ENCODE results near the gene NUDT4.
"Not testable (repeated sequence)": the region's sequence is repeated elsewhere in the genome, so short reads cannot be mapped to it uniquely, and the experiment has no call there.

The NUDT4 gene

GRCh38 chr12:93427779-93428564 is 50.2 kb downstream of the NUDT4 start:
- no peak for DNase-seq (ENCODE audit: low read depth, low spot score)

GRCh38 chr12:93429448-93429847 is 51.7 kb downstream of the NUDT4 start:
- no peak for DNase-seq (ENCODE audit: low read depth, low spot score)

GRCh38 chr12:93429852-93430251 is 52.1 kb downstream of the NUDT4 start:
- no peak for DNase-seq (ENCODE audit: low read depth, low spot score)

GRCh38 chr12:93430280-93430679 is 52.6 kb downstream of the NUDT4 start:
- DNase-seq (ENCODE audit: low read depth, low spot score) = no peak

- DNase-seq (ENCODE audit: low read depth, low spot score) = not testable (repeated sequence)
These were observed 54.3 kb downstream of the NUDT4 start for GRCh38 chr12:93432031-93432430.

GRCh38 chr12:93434256-93434865 is 56.6 kb downstream of the NUDT4 start:
- DNase-seq (ENCODE audit: low read depth, low spot score) = no peak

GRCh38 chr12:93438266-93439050 is 60.7 kb downstream of the NUDT4 start:
- DNase-seq (ENCODE audit: low read depth, low spot score) = no peak

GRCh38 chr12:93440043-93440835 is 62.5 kb downstream of the NUDT4 start:
- DNase-seq (ENCODE audit: low read depth, low spot score) = no peak

GRCh38 chr12:93441081-93441616 is 63.4 kb downstream of the NUDT4 start:
- DNase-seq (ENCODE audit: low read depth, low spot score) = no peak

GRCh38 chr12:93441617-93442410 is 64.1 kb downstream of the NUDT4 start, which contains the start of gene UBE2N:
Gene UBE2N (minus strand): TSS chr12:93441947. CDS start chr12:93441884, 63 bp downstream.
- DNase-seq (ENCODE audit: low read depth, low spot score) = peak; percentile 84

GRCh38 chr12:93442411-93443340 is 65.0 kb downstream of the NUDT4 start:
- DNase-seq (ENCODE audit: low read depth, low spot score) = no peak

GRCh38 chr12:93443576-93443975 is 65.9 kb downstream of the NUDT4 start:
- DNase-seq (ENCODE audit: low read depth, low spot score) = no peak

GRCh38 chr12:93447555-93448290 is 70.0 kb downstream of the NUDT4 start:
- DNase-seq (ENCODE audit: low read depth, low spot score) = no peak

- no peak for DNase-seq (ENCODE audit: low read depth, low spot score)
These were observed 71.1 kb downstream of the NUDT4 start for GRCh38 chr12:93448796-93449195.

- DNase-seq (ENCODE audit: low read depth, low spot score) = no peak
These were observed 71.6 kb downstream of the NUDT4 start for GRCh38 chr12:93449277-93449676.

- DNase-seq (ENCODE audit: low read depth, low spot score) = no peak
These were observed 73.9 kb downstream of the NUDT4 start for GRCh38 chr12:93451423-93452158.

GRCh38 chr12:93453633-93454032 is 75.9 kb downstream of the NUDT4 start:
- DNase-seq (ENCODE audit: low read depth, low spot score) = no peak

GRCh38 chr12:93456077-93456476 is 78.4 kb downstream of the NUDT4 start:
- no peak for DNase-seq (ENCODE audit: low read depth, low spot score)

Data from smooth muscle cell of the brain vasculature (primary cell).